ENCODE results near the gene KATNBL1.
A peak's percentile ranks its signal among the peaks of the same experiment; 100 is the strongest.

The KATNBL1 gene

GRCh38 chr15:34209421-34210282 lies at the start of gene KATNBL1:
KATNBL1 (minus strand) TSS chr15:34210096; CDS start chr15:34163676, 46,420 bp downstream.
- DNase-seq (ENCODE audit: low read depth): peak; percentile 98

- no peak for DNase-seq (ENCODE audit: low read depth)
Measured at GRCh38 chr15:34259566-34259965, 49.7 kb upstream of the KATNBL1 start.

GRCh38 chr15:34258151-34258550 lies 48.3 kb upstream of the KATNBL1 start:
- no peak for DNase-seq (ENCODE audit: low read depth)

- DNase-seq (ENCODE audit: low read depth): no peak
Measured at GRCh38 chr15:34252545-34252944, 42.6 kb upstream of the KATNBL1 start.

GRCh38 chr15:34248190-34248589 lies 38.3 kb upstream of the KATNBL1 start:
- DNase-seq (ENCODE audit: low read depth): no peak

GRCh38 chr15:34246276-34246976 lies 36.5 kb upstream of the KATNBL1 start:
- DNase-seq (ENCODE audit: low read depth): no peak

- DNase-seq (ENCODE audit: low read depth): no peak
Measured at GRCh38 chr15:34243226-34243625, 33.3 kb upstream of the KATNBL1 start.

- no peak for DNase-seq (ENCODE audit: low read depth)
Measured at GRCh38 chr15:34242331-34242710, 32.4 kb upstream of the KATNBL1 start.

GRCh38 chr15:34241376-34242330 lies 31.8 kb upstream of the KATNBL1 start:
- DNase-seq (ENCODE audit: low read depth): no peak

- no peak for DNase-seq (ENCODE audit: low read depth)
Measured at GRCh38 chr15:34240537-34240936, 30.6 kb upstream of the KATNBL1 start.

- no peak for DNase-seq (ENCODE audit: low read depth)
Measured at GRCh38 chr15:34239151-34239808, 29.4 kb upstream of the KATNBL1 start.

GRCh38 chr15:34233614-34234013 lies 23.7 kb upstream of the KATNBL1 start:
- no peak for DNase-seq (ENCODE audit: low read depth)

- DNase-seq (ENCODE audit: low read depth): no peak
Measured at GRCh38 chr15:34223904-34224596, 14.2 kb upstream of the KATNBL1 start.

GRCh38 chr15:34217587-34218225 lies 7.8 kb upstream of the KATNBL1 start:
- DNase-seq (ENCODE audit: low read depth): no peak

- no peak for DNase-seq (ENCODE audit: low read depth)
Measured at GRCh38 chr15:34216527-34217270, 6.8 kb upstream of the KATNBL1 start.

- no peak for DNase-seq (ENCODE audit: low read depth)
Measured at GRCh38 chr15:34214135-34214534, 4.2 kb upstream of the KATNBL1 start.

- no peak for DNase-seq (ENCODE audit: low read depth)
Measured at GRCh38 chr15:34213690-34214089, 3.8 kb upstream of the KATNBL1 start.

- no peak for DNase-seq (ENCODE audit: low read depth)
Measured at GRCh38 chr15:34206011-34206410, 3.9 kb downstream of the KATNBL1 start.

GRCh38 chr15:34203936-34204335 lies 6.0 kb downstream of the KATNBL1 start:
- no peak for DNase-seq (ENCODE audit: low read depth)

- no peak for DNase-seq (ENCODE audit: low read depth)
Measured at GRCh38 chr15:34203305-34203704, 6.6 kb downstream of the KATNBL1 start.

Measured in stimulated activated CD8-positive, alpha-beta memory T cell treated with anti-CD3 and anti-CD28 coated beads, Interleukin-4, amount 100 ng/mL, for 24 hours (primary cell).